ENCODE data around the gene UBE2E2.

GRCh38 chr3:23209103-23209502 lies 6.0 kb downstream of the UBE2E2 start:
- TF ChIP-seq GATA2 (IDR thresholded peaks at IDR 0.05; ENCODE audit: low read depth, low read length), result no peak
- no peak for TF ChIP-seq GATA3 (IDR thresholded peaks at IDR 0.05; ENCODE audit: low read depth, low read length)

All from SH-SY5Y (cell line).